K562 (cell line): ENCODE data around the gene ITPR1. TPM values are rescaled to one million over a fixed set of nuclear protein-coding genes. Genes with fewer than 3 reads are reported as not detected.

ENCODE experiments used
- ATAC-seq: fragments of 200-7000 bp; cut with Tn5 transposase; 3 replicates; pipeline ENCODE4 v1.9.1; 2020; ENCODE audit warnings: moderate library complexity
- BruUV-seq: library from RNA; stranded (reverse); fragments of 400-500 nt; replicated peaks from 2 replicates; lab custom pipeline; 2021; lab: Mats Ljungman, UMichigan
- CTCF ChIA-PET: fragments of 300-600 bp; formaldehyde crosslinking; extraction: SDS; loops from one replicate; lab custom pipeline; 2021; ENCODE audit warnings: low intra/inter-chr PET ratio; lab: Yijun Ruan, JAX
- POLR2A ChIA-PET: fragments of 300-600, 350-650 bp; sonication (Branson Sonifier 250); formaldehyde crosslinking; extraction: SDS; loops from one replicate; lab custom pipeline; 2021; ENCODE audit warnings: antibody characterized with exemption, inconsistent platforms; lab: Yijun Ruan, JAX
- DNase-seq, 4 experiments: peaks; one replicate each; pipeline versions ENCODE4 v3.0.0 to v3.0.0-alpha.2; 2011 to 2018; ENCODE audit warnings: low spot score in 3 of 4, mixed read lengths in 3 of 4; ENCODE audit errors: extremely low read depth in 1 of 4
- FAIRE-seq: peaks from 2 replicates; lab custom pipeline; 2011; peaks lifted over from hg19 to GRCh38; lab: Jason Lieb, UNC
- H2AFZ ChIP-seq: 2 replicates; pipeline ENCODE4 v1.6.0; 2011; ENCODE audit warnings: low read depth, low read length, control low read depth, inconsistent platforms
- H3K27ac ChIP-seq: fragments of 200-600 bp; 3 replicates; pipeline ENCODE4 v1.8.0; 2011; ENCODE audit warnings: low read depth, mild to moderate bottlenecking, control low read depth, inconsistent platforms, low read length, moderate library complexity, mixed read lengths; ENCODE audit errors: extremely low read depth
- H3K27me3 ChIP-seq, 2 experiments: fragments of 300-600 bp in 1 of 2; 2 replicates in 1 of 2; 3 replicates in 1 of 2; pipeline versions ENCODE4 v1.6.0 to v1.8.0; 2011; ENCODE audit warnings: inconsistent platforms in 2 of 2, low read length in 2 of 2, mild to moderate bottlenecking in 1 of 2, mixed read lengths in 1 of 2, moderate library complexity in 1 of 2; ENCODE audit not compliant: control insufficient read depth in 2 of 2, insufficient read depth in 2 of 2
- H3K36me3 ChIP-seq: fragments of 300-600 bp; 3 replicates; pipeline ENCODE4 v1.8.0; 2011; ENCODE audit warnings: mild to moderate bottlenecking, low read length, inconsistent platforms; ENCODE audit not compliant: control insufficient read depth, insufficient read depth
- H3K4me1 ChIP-seq, 2 experiments: fragments of 200-600 bp in 1 of 2; replicated peaks in 1 of 2; 2 replicates in 1 of 2; 3 replicates in 1 of 2; pipeline versions ENCODE4 v1.5.1 to v1.8.0; 2011; ENCODE audit warnings: inconsistent platforms in 2 of 2, low read length in 2 of 2, mild to moderate bottlenecking in 1 of 2, mixed read lengths in 1 of 2, moderate library complexity in 1 of 2; ENCODE audit not compliant: control insufficient read depth in 2 of 2, insufficient read depth in 2 of 2
- H3K4me2 ChIP-seq: 2 replicates; pipeline ENCODE4 v1.6.1; 2011; ENCODE audit warnings: low read length, control low read depth, inconsistent platforms, mixed read lengths; ENCODE audit not compliant: insufficient read depth
- H3K4me3 ChIP-seq: fragments of 200-600 bp; sonication (generic), shearing (Covaris generic); 2 replicates; pipeline ENCODE4 v1.5.1; 2016; ENCODE audit warnings: control low read depth, inconsistent platforms
- H3K79me2 ChIP-seq: fragments of 200-600 bp; 3 replicates; pipeline ENCODE4 v1.8.0; 2011; ENCODE audit warnings: low read length, inconsistent platforms; ENCODE audit not compliant: control insufficient read depth, insufficient read depth
- H3K9ac ChIP-seq, 2 experiments: 2 replicates each; pipeline versions ENCODE4 v1.6.0 to v1.6.1; 2011; ENCODE audit warnings: low read depth in 2 of 2, low read length in 2 of 2, control low read depth in 1 of 2, inconsistent platforms in 1 of 2, mild to moderate bottlenecking in 1 of 2, mixed read lengths in 1 of 2; ENCODE audit not compliant: insufficient read depth in 1 of 2
- H3K9me1 ChIP-seq: one replicate; pipeline ENCODE4 v1.6.0; 2011; ENCODE audit warnings: inconsistent platforms, mild to moderate bottlenecking, low read length, moderate library complexity; ENCODE audit not compliant: control insufficient read depth, insufficient read depth
- H3K9me3 ChIP-seq: replicated peaks from 2 replicates; pipeline ENCODE4 v1.5.1; 2011; ENCODE audit warnings: low read depth, low read length, inconsistent platforms; ENCODE audit not compliant: control insufficient read depth, insufficient read depth
- H4K20me1 ChIP-seq: replicated peaks from 2 replicates; pipeline ENCODE4 v1.6.1; 2011; ENCODE audit warnings: low read length, inconsistent platforms, mixed read lengths; ENCODE audit not compliant: control insufficient read depth, insufficient read depth
- CHD4 ChIP-seq: fragments of 200-600 bp; sonication (generic); IDR thresholded peaks from 3 replicates; pipeline ENCODE4 v1.6.1; 2012; ENCODE audit warnings: low read depth, mild to moderate bottlenecking, mixed read lengths, low read length, inconsistent platforms; ENCODE audit not compliant: insufficient read depth, insufficient replicate concordance, poor library complexity, severe bottlenecking
- FOXJ2 ChIP-seq: fragments of 200-800 bp; sonication (Bioruptor generic); IDR thresholded peaks from 2 replicates; pipeline ENCODE4 v1.6.1; 2016; ENCODE audit warnings: missing genetic modification characterization, missing compliant biosample characterization
- MTF1 ChIP-seq: fragments of 250-450 bp; sonication (Bioruptor Pico); IDR thresholded peaks from 2 replicates; pipeline ENCODE4 v1.9.0; 2021; ENCODE audit warnings: moderate library complexity, mild to moderate bottlenecking, inconsistent platforms, borderline replicate concordance
- PHF20 ChIP-seq: fragments of 450-650 bp; IDR thresholded peaks from 2 replicates; pipeline ENCODE4 v1.6.1; 2018; ENCODE audit not compliant: partially characterized antibody
- ZNF280A ChIP-seq: fragments of 450-650 bp; IDR thresholded peaks from 2 replicates; pipeline ENCODE4 v1.6.1; 2018; ENCODE audit warnings: mild to moderate bottlenecking, low read depth; ENCODE audit not compliant: partially characterized antibody
- ZNF444 ChIP-seq: fragments of 250-450 bp; sonication (Bioruptor Pico); IDR thresholded peaks from 2 replicates; pipeline ENCODE4 v1.4.0; 2020; ENCODE audit warnings: mild to moderate bottlenecking, moderate library complexity
- ZNF75A ChIP-seq: fragments of 450-650 bp; formaldehyde crosslinking; IDR thresholded peaks from 2 replicates; pipeline ENCODE4 v1.4.0; 2020; ENCODE audit warnings: mild to moderate bottlenecking
- WGBS: fragments of 100-300 bp; shearing (Covaris generic); methylation state at CpG from one replicate; pipeline ENCODE4 v1.1.6; 2016; ENCODE audit warnings: low coverage, mixed read lengths; ENCODE audit not compliant: insufficient coverage; ENCODE audit errors: missing lambda C conversion rate; 5-methylcytosine and 5-hydroxymethylcytosine counted together
- in situ Hi-C: fragments of 300-500 bp; cut with MboI; formaldehyde crosslinking; loops from 4 replicates; pipeline ENCODE4 v1.15.0; 2018; ENCODE audit warnings: inconsistent platforms, mixed read lengths
- intact Hi-C: fragments of 100-400 bp; cut with micrococcal nuclease; formaldehyde crosslinking; loops from 2 replicates; pipeline ENCODE4 v1.14.2; 2022
- polyA plus RNA-seq, 8 experiments: library from polyadenylated mRNA; depleted of rRNA in 4 of 8; stranded (reverse) in 5 of 8; unstranded in 3 of 8; fragments of >200 nt; fragmentation: Nextera tagmentation in 2 of 8; fragmentation: Illumina TruSeq in 1 of 8; extraction: Ambion mirVana in 2 of 8; extraction: Trizol in 1 of 8; gene quantifications; 2 replicates each; pipeline versions ENCODE4 v1.2.1 to v1.2.3, GENCODE V29; 2011 to 2014; ENCODE audit warnings: inconsistent platforms in 1 of 8, missing spikeins in 1 of 8
- total RNA-seq, 7 experiments: library from RNA; depleted of rRNA in 6 of 7; stranded (reverse); fragments of >200 nt in 6 of 7; fragmentation: Illumina TruSeq in 2 of 7; extraction: Trizol in 2 of 7; gene quantifications; 2 replicates each; pipeline versions ENCODE4 v1.2.1 to v1.2.3, GENCODE V29; 2011 to 2021; ENCODE audit warnings: low replicate concordance in 1 of 7
- TF ChIP-seq, protein P1 (sequence below): sonication (generic); formaldehyde crosslinking; IDR thresholded peaks from 2 replicates; pipeline ENCODE4 v1.8.1; 2023; ENCODE audit warnings: mild to moderate bottlenecking, missing genetic modification reagents
- TF ChIP-seq, protein P2 (sequence below): fragments of 250-450 bp; sonication (Bioruptor Pico); IDR thresholded peaks from 2 replicates; pipeline ENCODE4 v1.8.0; 2022; ENCODE audit warnings: inconsistent platforms, mild to moderate bottlenecking, moderate library complexity, borderline replicate concordance
- TF ChIP-seq, protein P3 (sequence below): fragments of 450-650 bp; IDR thresholded peaks from 2 replicates; pipeline ENCODE4 v1.6.1; 2014; ENCODE audit warnings: low read depth, mild to moderate bottlenecking, moderate library complexity, borderline replicate concordance

The ITPR1 gene
- total and polyA plus RNA-seq, 9 of the 15 experiments (the other 6 are each of a cell fraction or from before 2014, with no cell fraction given) = 22.4 to 40.0 (median 27.4) TPM

DNA sequence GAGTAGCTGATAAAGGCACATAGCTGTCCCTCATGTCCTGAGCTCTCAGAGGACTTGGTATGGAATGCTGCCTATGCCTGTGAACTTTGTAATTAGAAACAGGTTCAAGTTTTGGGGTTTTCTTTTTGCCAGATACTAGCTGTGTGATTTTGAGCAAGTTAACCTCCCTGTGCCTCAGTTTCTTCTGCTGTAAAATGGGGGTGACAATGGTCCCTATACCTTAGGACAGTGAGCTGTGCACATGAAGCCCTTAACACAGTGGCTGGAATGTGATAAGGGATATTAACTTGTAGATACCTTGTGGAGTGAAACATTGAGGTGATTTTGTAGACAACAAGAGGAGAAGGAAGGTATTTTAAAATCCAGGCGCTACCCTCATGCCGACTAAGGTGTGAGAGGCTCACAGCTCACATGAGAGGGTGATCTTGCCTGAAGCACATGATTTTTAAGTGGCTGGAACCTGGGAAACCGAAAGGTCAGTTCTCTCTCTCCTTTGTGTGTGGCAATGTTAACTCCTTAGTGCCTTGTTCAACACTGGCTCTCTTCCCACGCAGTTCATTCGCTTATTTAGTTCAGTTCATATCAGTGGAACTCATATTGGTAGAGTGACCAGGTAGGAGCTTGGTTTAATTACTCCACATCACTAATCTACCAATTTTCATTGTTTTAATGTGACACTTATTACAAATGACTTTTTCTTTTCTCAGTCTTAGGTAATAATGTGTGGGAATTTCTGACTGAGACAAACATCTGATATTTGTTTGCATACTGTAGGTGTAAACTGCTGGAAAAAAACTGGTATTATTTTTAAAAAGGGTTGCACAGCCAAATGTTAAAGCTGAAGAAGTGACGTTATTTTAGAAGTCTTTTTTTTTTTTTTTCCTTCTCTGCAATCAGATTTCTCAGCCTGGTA is 236.2 kb downstream of the ITPR1 start (continued):
- TF ChIP-seq MTF1 (CRISPR knock-in tag) = no peak
- TF ChIP-seq ZNF280A = no peak
- TF ChIP-seq, protein P1, sequence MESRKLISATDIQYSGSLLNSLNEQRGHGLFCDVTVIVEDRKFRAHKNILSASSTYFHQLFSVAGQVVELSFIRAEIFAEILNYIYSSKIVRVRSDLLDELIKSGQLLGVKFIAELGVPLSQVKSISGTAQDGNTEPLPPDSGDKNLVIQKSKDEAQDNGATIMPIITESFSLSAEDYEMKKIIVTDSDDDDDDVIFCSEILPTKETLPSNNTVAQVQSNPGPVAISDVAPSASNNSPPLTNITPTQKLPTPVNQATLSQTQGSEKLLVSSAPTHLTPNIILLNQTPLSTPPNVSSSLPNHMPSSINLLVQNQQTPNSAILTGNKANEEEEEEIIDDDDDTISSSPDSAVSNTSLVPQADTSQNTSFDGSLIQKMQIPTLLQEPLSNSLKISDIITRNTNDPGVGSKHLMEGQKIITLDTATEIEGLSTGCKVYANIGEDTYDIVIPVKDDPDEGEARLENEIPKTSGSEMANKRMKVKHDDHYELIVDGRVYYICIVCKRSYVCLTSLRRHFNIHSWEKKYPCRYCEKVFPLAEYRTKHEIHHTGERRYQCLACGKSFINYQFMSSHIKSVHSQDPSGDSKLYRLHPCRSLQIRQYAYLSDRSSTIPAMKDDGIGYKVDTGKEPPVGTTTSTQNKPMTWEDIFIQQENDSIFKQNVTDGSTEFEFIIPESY (CRISPR knock-in tag) = 0 out of 2 replicates have a peak, but pooled peaks have one; percentile 13
- TF ChIP-seq FOXJ2 (tag) = no peak

- intact Hi-C loops = no loop called here
- in situ Hi-C loops = no loop called here
- H2AFZ ChIP-seq = no peak overlapping the region
- DNase-seq (no peak), FAIRE-seq (no peak), ATAC-seq (no peak)
- no peak overlapping the region for H3K9ac ChIP-seq
- H3K27me3 ChIP-seq = no peaks in the 10 kb centered on the region
- H3K9me3 ChIP-seq = no peaks in the 10 kb centered on the region
- no peak overlapping the region for H3K4me3 ChIP-seq
- H3K27ac ChIP-seq = no peak overlapping the region
- no TSS peak for BruUV-seq
- WGBS = 81% methylated on average over 7 of the region's 7 CpGs
- no peaks in the 10 kb centered on the region for H3K79me2 ChIP-seq
- no peak overlapping the region for H3K4me2 ChIP-seq
- H3K4me1 ChIP-seq = peaks cover 0 to 21% of the 10 kb centered on the region in 2 experiments; a peak in 4 of 5 replicates
- H3K36me3 ChIP-seq = peaks cover 11% of the 10 kb centered on the region; the same call in 2 of the 3 replicates
- POLR2A ChIA-PET = interaction anchor here (1.0 to 1.7 kb wide), 4 partner anchors 10 to 265 kb away, joined by 3 to 6 read pairs (median 4); no protein-coding TSS in a partner anchor
- H3K9me1 ChIP-seq = no peaks in the 10 kb centered on the region
- CTCF ChIA-PET = no interaction called here
- no peaks in the 10 kb centered on the region for H4K20me1 ChIP-seq
- TF ChIP-seq CHD4 = no peak
- TF ChIP-seq, protein P2, sequence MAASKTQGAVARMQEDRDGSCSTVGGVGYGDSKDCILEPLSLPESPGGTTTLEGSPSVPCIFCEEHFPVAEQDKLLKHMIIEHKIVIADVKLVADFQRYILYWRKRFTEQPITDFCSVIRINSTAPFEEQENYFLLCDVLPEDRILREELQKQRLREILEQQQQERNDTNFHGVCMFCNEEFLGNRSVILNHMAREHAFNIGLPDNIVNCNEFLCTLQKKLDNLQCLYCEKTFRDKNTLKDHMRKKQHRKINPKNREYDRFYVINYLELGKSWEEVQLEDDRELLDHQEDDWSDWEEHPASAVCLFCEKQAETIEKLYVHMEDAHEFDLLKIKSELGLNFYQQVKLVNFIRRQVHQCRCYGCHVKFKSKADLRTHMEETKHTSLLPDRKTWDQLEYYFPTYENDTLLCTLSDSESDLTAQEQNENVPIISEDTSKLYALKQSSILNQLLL (CRISPR knock-in tag) = no peak
- TF ChIP-seq, protein P3, sequence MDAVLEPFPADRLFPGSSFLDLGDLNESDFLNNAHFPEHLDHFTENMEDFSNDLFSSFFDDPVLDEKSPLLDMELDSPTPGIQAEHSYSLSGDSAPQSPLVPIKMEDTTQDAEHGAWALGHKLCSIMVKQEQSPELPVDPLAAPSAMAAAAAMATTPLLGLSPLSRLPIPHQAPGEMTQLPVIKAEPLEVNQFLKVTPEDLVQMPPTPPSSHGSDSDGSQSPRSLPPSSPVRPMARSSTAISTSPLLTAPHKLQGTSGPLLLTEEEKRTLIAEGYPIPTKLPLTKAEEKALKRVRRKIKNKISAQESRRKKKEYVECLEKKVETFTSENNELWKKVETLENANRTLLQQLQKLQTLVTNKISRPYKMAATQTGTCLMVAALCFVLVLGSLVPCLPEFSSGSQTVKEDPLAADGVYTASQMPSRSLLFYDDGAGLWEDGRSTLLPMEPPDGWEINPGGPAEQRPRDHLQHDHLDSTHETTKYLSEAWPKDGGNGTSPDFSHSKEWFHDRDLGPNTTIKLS = no peak
- no peak for TF ChIP-seq ZNF75A (CRISPR knock-in tag)
- no peak for TF ChIP-seq PHF20
- no peak for TF ChIP-seq ZNF444 (CRISPR knock-in tag)
Measured at GRCh38 chr3:4730719-4731118, 237.6 kb downstream of the ITPR1 start.
